Measurements from ENCODE around the gene KCNV2.
"Not testable (repeated sequence)": the region's sequence is repeated elsewhere in the genome, so short reads cannot be mapped to it uniquely, and the experiment has no call there.

Gene KCNV2

GRCh38 chr9:2717385-2717784, at the start of gene KCNV2:
Gene KCNV2 (plus strand): TSS chr9:2717510. CDS start chr9:2717740, 230 bp downstream.
- DNase-seq, result no peak

GRCh38 chr9:2673161-2673560, 44.1 kb upstream of the KCNV2 start:
- DNase-seq, result no peak

- no peak for DNase-seq
These were observed 43.0 kb upstream of the KCNV2 start for GRCh38 chr9:2674141-2674824.

GRCh38 chr9:2675834-2676233, 41.5 kb upstream of the KCNV2 start:
- no peak for DNase-seq

- peak in 1 of 2 experiments; percentile 33 for DNase-seq
These were observed 40.8 kb upstream of the KCNV2 start for GRCh38 chr9:2676466-2676865.

DNA sequence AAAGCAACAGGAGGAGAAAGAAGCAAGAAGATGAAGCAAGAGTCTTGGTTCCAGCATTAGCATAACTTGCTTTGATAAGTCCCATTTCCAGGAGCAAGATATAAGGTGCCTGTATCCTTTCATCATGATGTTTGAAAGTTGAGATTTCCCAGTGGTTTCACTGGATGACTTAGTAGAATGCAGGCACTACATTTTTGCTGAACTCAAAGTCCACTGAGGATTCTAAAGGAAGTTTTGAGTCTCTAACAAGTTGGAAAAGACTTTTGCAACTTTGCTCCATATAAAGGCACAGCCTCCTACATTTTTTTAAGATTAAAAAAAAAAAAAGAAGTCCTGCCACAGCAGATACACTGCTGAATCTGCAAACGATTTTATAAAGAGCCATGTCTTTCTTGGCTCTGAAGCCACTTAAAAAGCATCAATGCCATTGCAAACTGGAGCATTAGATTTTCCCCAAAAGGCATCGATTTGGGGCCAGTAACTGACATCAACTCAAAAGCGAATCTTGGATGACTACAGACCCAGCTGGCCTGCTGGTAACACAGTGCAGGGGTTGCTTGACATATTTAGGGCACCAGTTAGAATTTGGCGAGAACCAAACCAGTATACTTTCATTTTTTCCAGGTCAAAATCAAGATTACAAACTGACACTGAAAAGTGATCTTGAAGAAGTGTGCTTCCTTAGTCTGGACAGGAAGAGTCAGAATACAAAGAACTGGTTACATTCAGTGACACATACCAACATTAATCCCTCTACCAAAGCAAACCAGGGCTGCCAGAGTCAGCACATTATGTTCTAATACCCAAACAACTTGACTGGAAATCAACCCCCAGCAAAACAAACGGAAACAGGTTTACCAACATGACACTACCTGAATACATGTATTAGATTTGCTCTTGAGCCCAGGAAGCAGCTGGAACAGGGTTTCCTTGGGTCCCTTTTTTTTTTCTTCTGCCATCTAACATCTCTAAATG, 39.1 kb upstream of the KCNV2 start:
- DNase-seq, result no peak

- no peak for DNase-seq
These were observed 38.3 kb upstream of the KCNV2 start for GRCh38 chr9:2679011-2679410.

DNA sequence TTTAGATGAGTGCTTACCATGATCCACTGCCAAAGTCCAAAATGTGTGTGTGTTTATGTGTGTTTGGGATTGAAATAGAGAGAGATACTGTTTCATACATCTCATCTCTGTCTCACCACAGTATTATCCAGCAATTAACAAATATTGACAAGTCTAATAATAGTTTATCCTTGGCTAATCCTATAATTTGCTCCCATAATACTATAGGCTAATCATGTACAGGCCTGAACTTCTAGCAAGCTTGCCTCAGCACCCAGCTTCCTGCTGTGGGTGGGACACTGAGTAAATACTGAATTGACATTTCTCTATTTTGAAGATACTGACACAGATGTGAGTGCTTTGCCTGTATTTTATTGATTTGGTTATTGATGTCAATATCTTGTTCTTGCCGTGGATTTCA, 35.3 kb upstream of the KCNV2 start:
- no peak for DNase-seq

GRCh38 chr9:2686911-2687310, 30.4 kb upstream of the KCNV2 start:
- DNase-seq, result no peak

GRCh38 chr9:2688636-2689035, 28.7 kb upstream of the KCNV2 start:
- no peak for DNase-seq

DNA sequence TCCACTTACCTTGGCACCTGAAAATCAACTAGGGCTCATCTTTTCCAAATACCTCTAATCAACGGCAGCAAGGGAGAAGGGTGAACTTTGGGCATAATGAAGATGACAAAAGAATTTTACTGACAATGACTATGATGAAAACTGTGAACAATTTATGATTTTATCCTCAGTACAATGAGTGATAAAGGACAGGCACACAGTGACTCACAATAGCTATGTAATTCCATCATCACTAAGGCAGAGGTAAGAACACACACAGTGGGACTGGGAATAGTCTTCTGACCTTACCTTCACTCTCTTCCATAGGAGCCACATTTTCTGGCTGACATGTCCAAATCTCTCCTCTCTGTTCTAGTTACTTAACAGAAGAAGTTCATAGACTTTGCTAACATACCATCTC, 26.1 kb upstream of the KCNV2 start:
- DNase-seq, result no peak

DNA sequence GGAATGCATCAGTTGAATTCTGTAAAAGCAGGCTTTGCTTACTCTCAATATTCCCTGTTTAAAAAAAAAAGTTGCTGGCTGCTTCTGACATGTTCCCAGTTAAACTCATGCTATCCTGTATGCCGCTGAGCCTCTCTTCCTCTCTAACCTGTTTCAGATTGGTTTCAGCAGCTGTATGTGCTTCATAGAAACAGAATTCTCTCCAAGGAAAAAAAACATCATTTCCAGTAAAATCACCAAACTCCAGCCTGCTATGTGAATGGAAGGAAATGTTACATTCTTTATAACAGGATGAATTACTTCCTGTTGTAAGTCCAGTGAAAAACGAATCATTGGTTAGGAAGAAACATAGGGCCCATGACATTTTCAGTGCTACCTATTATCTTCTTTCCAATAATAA, 25.7 kb upstream of the KCNV2 start:
- no peak for DNase-seq

GRCh38 chr9:2693056-2693455, 24.3 kb upstream of the KCNV2 start:
- no peak for DNase-seq

- no peak for DNase-seq
These were observed 19.8 kb upstream of the KCNV2 start for GRCh38 chr9:2697492-2697891.

- no peak for DNase-seq
These were observed 16.9 kb upstream of the KCNV2 start for GRCh38 chr9:2700398-2700797.

GRCh38 chr9:2700909-2701550, 16.3 kb upstream of the KCNV2 start:
- DNase-seq, result no peak

DNA sequence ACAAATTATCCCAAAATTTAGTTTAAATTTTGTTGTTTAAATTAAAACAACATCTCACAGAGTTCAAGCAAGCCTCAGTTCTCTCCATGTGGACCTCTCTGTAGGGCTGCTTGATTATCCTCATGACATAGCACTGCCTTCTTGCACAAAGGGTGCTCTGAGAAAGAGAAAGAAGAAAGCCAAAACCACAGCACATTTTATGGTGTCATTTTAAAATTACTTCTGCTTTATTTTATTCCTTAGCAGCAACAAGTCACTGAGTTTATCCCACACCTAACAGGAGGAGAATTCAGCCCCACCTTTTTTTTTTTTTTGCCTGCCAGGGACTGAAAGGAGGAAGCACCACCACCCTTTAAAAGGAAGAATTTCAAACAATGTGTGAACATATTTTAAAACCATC, 12.8 kb upstream of the KCNV2 start:
- no peak for DNase-seq

GRCh38 chr9:2707256-2707655, 10.1 kb upstream of the KCNV2 start:
- not testable (repeated sequence) for DNase-seq

GRCh38 chr9:2709645-2710101, 7.6 kb upstream of the KCNV2 start:
- DNase-seq, result no peak

GRCh38 chr9:2711716-2712115, 5.6 kb upstream of the KCNV2 start:
- no peak for DNase-seq

DNA sequence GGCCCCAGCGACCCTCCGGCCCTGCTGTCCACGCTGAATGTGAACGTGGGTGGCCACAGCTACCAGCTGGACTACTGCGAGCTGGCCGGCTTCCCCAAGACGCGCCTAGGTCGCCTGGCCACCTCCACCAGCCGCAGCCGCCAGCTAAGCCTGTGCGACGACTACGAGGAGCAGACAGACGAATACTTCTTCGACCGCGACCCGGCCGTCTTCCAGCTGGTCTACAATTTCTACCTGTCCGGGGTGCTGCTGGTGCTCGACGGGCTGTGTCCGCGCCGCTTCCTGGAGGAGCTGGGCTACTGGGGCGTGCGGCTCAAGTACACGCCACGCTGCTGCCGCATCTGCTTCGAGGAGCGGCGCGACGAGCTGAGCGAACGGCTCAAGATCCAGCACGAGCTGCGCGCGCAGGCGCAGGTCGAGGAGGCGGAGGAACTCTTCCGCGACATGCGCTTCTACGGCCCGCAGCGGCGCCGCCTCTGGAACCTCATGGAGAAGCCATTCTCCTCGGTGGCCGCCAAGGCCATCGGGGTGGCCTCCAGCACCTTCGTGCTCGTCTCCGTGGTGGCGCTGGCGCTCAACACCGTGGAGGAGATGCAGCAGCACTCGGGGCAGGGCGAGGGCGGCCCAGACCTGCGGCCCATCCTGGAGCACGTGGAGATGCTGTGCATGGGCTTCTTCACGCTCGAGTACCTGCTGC, 839 bp downstream of the KCNV2 start:
- DNase-seq, result no peak

DNA sequence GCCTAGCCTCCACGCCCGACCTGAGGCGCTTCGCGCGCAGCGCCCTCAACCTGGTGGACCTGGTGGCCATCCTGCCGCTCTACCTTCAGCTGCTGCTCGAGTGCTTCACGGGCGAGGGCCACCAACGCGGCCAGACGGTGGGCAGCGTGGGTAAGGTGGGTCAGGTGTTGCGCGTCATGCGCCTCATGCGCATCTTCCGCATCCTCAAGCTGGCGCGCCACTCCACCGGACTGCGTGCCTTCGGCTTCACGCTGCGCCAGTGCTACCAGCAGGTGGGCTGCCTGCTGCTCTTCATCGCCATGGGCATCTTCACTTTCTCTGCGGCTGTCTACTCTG, 1.4 kb downstream of the KCNV2 start:
- DNase-seq, result no peak

DNA sequence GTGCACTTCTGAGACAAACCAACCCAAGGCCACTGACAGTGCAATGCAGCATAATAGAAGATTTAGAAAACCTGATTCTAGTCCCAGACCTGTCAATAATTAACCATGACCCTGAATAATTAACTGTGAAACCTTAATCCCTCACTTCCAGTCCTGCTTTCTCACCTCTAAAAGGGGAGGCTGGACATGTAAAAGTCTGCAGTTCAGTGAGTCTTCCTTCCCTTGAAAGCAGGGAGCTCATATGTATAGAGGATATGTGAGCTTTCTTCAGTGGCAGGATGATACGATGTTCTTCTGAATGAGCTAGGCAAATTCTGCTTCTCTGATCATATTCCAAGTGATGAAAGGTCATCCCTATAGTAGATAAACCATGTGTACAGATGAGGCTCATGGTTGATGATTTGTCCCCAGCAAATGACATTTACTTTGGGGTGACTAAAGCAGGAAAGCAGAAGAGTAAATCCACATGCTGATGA, 2.9 kb downstream of the KCNV2 start:
- DNase-seq, result no peak
